Breast epithelium (tissue), 4 donors: Measurements from ENCODE around the gene TYW5. TPM values are rescaled to one million over a fixed set of nuclear protein-coding genes. Genes with fewer than 3 reads are reported as not detected.

Experiments used
- DNase-seq, 2 donors: peaks; one replicate each; pipeline ENCODE4 v3.0.0-alpha.2; 2019; ENCODE audit warnings: low spot score in 2 of 2
- H3K27ac ChIP-seq, 2 donors: fragments of 200-600 bp; sonication (generic) in 1 of 2; one replicate each; pipeline ENCODE4 v1.5.1; 2016 to 2019; ENCODE audit warnings: mild to moderate bottlenecking in 1 of 2
- H3K27me3 ChIP-seq, 2 donors: fragments of 200-600 bp; sonication (generic) in 1 of 2; one replicate each; pipeline versions ENCODE4 v1.5.1 to v1.6.0; 2017 to 2019; ENCODE audit warnings: control low read depth in 1 of 2, mild to moderate bottlenecking in 1 of 2
- H3K36me3 ChIP-seq: fragments of 200-600 bp; one replicate; pipeline ENCODE4 v1.5.1; 2019
- H3K4me1 ChIP-seq, 2 donors: fragments of 200-600 bp; sonication (generic); one replicate each; pipeline ENCODE4 v1.5.1; 2016 to 2019; ENCODE audit warnings: control low read depth in 1 of 2
- H3K4me3 ChIP-seq, 3 donors: fragments of 200-600 bp; sonication (generic); 1 replicate in 2 of 3; 2 replicates in 1 of 3; pipeline ENCODE4 v1.5.1; 2016 to 2019; ENCODE audit warnings: mild to moderate bottlenecking in 3 of 3, moderate library complexity in 2 of 3
- H3K9me3 ChIP-seq, 2 donors: fragments of 200-600 bp; sonication (generic) in 1 of 2; one replicate each; pipeline ENCODE4 v1.5.1; 2016 to 2019; ENCODE audit warnings: control low read depth in 1 of 2
- CTCF ChIP-seq, 3 donors: fragments of 450-650 bp; IDR thresholded peaks; one replicate each; pipeline ENCODE4 v1.5.1; 2016 to 2017; ENCODE audit warnings: antibody characterized with exemption in 3 of 3, mild to moderate bottlenecking in 3 of 3, moderate library complexity in 3 of 3
- POLR2A ChIP-seq: fragments of 450-650 bp; IDR thresholded peaks from one replicate; pipeline ENCODE4 v1.6.1; 2016; ENCODE audit warnings: antibody characterized with exemption, mild to moderate bottlenecking, moderate library complexity
- POLR2AphosphoS5 ChIP-seq, 3 donors: sonication (generic); formaldehyde crosslinking; IDR thresholded peaks; one replicate each; pipeline ENCODE4 v1.6.1; 2017; ENCODE audit warnings: antibody characterized with exemption in 3 of 3
- intact Hi-C: fragments of 100-400 bp; cut with DNase I; formaldehyde crosslinking; loops from one replicate; pipeline ENCODE4 v1.15.1; 2023; ENCODE audit warnings: low total_unique reads
- total RNA-seq, 3 donors: library from RNA; depleted of rRNA; stranded (reverse); fragments of >200 nt; gene quantifications; one replicate each; pipeline ENCODE4 v1.1.0, GENCODE V29; 2016

The TYW5 gene
- total RNA-seq, 3 donors from 2014 or later: 7.2 to 12.9 (median 9.8) TPM

- Histone ChIP-seq H3K4me1 (no peaks in the 10 kb centered on the region), H3K4me3 (no peak overlapping the region), H3K27ac (no peak overlapping the region), H3K36me3 (no peaks in the 10 kb centered on the region), H3K9me3 (no peaks in the 10 kb centered on the region), H3K27me3 (no peaks in the 10 kb centered on the region)
- TF ChIP-seq POLR2A (no peak), CTCF (IDR thresholded peaks at IDR 0.05) (no peak), POLR2AphosphoS5 (IDR thresholded peaks at IDR 0.05) (no peak)
- intact Hi-C loops: no loop called here
- DNase-seq: no peak
Observed at GRCh38 chr2:199928226-199928625, 27.1 kb downstream of the TYW5 start.

- Histone ChIP-seq H3K9me3 (no peaks in the 10 kb centered on the region), H3K27ac (no peak overlapping the region), H3K4me3 (no peak overlapping the region), H3K36me3 (no peaks in the 10 kb centered on the region), H3K27me3 (no peaks in the 10 kb centered on the region), H3K4me1 (no peaks in the 10 kb centered on the region)
- TF ChIP-seq CTCF (IDR thresholded peaks at IDR 0.05) (no peak), POLR2AphosphoS5 (IDR thresholded peaks at IDR 0.05) (no peak), POLR2A (no peak)
- intact Hi-C loops: no loop called here
- no peak for DNase-seq
Observed at GRCh38 chr2:199926806-199927205, 28.5 kb downstream of the TYW5 start.

GRCh38 chr2:199923924-199924323 is 31.4 kb downstream of the TYW5 start:
- no peaks in the 10 kb centered on the region for H3K4me1 ChIP-seq
- no peak for DNase-seq
- no peaks in the 10 kb centered on the region for H3K36me3 ChIP-seq
- no peaks in the 10 kb centered on the region for H3K27me3 ChIP-seq
- H3K27ac ChIP-seq: no peak overlapping the region
- H3K4me3 ChIP-seq: no peak overlapping the region
- H3K9me3 ChIP-seq: no peaks in the 10 kb centered on the region
- no peak for TF ChIP-seq POLR2AphosphoS5 (IDR thresholded peaks at IDR 0.05)
- TF ChIP-seq CTCF (IDR thresholded peaks at IDR 0.05): no peak
- no peak for TF ChIP-seq POLR2A
- intact Hi-C loops: no loop called here

GRCh38 chr2:199922856-199923255 is 32.4 kb downstream of the TYW5 start:
- H3K9me3 ChIP-seq: no peaks in the 10 kb centered on the region
- no peaks in the 10 kb centered on the region for H3K27me3 ChIP-seq
- H3K27ac ChIP-seq: no peak overlapping the region
- no peaks in the 10 kb centered on the region for H3K4me1 ChIP-seq
- intact Hi-C loops: no loop called here
- H3K4me3 ChIP-seq: no peak overlapping the region
- no peak for TF ChIP-seq POLR2AphosphoS5 (IDR thresholded peaks at IDR 0.05)
- TF ChIP-seq POLR2A: no peak
- TF ChIP-seq CTCF (IDR thresholded peaks at IDR 0.05): no peak
- no peaks in the 10 kb centered on the region for H3K36me3 ChIP-seq
- DNase-seq: no peak

- TF ChIP-seq POLR2AphosphoS5 (IDR thresholded peaks at IDR 0.05) (no peak), CTCF (IDR thresholded peaks at IDR 0.05) (no peak)
- H3K4me3 ChIP-seq: no peak overlapping the region
- H3K4me1 ChIP-seq: peaks cover 0 to 7% of the 10 kb centered on the region in 2 donors
- no peaks in the 10 kb centered on the region for H3K27me3 ChIP-seq
- H3K27ac ChIP-seq: no peak overlapping the region
- peaks cover 0 to 7% of the 10 kb centered on the region in 2 donors for H3K9me3 ChIP-seq
- intact Hi-C loops: no loop called here
- DNase-seq: no peak
- H3K36me3 ChIP-seq: no peaks in the 10 kb centered on the region
Observed at GRCh38 chr2:199916980-199917379, 38.3 kb downstream of the TYW5 start.
